ENCODE data around the gene DMRTA2. TPM values are rescaled to one million over a fixed set of nuclear protein-coding genes. Genes with fewer than 3 reads are reported as not detected.

The DMRTA2 gene
- total and polyA plus RNA-seq, 2 of the 4 experiments (the other 2 are of a cell fraction), result 0.02 TPM; not detected in 1

- BruUV-seq (replicated peaks), result no TSS peak
- Histone ChIP-seq H2AFZ (replicated peaks; ENCODE audit: low read length, poor library complexity) (peak overlapping the region; percentile 67), H3K23ac (ENCODE audit: low read depth, low read length) (no peak overlapping the region), H2BK15ac (ENCODE audit: low read depth, low read length) (no peak overlapping the region), H3K4me2 (ENCODE audit: low read depth, low read length) (no peak overlapping the region), H2BK120ac (ENCODE audit: low read depth, low read length) (no peak overlapping the region), H4K91ac (ENCODE audit: insufficient read depth, low read depth, low read length) (no peak overlapping the region), H3K9ac (ENCODE audit: low read depth, low read length) (no peak overlapping the region), H3K18ac (ENCODE audit: low read depth, low read length) (no peak overlapping the region), H3K27me3 (ENCODE audit: control insufficient read depth, insufficient read depth, low read length) (peaks cover 94% of the 10 kb centered on the region), H3K56ac (ENCODE audit: extremely low read depth, insufficient read depth, low read length) (no peak overlapping the region), H2BK20ac (ENCODE audit: low read depth, low read length) (no peak overlapping the region), H3K4ac (ENCODE audit: low read depth, low read length) (no peak overlapping the region), H3K14ac (replicated peaks; ENCODE audit: low read depth, low read length) (no peak overlapping the region), H4K8ac (ENCODE audit: low read depth in 2 of 2, low read length in 2 of 2) (no peak overlapping the region), H4K20me1 (ENCODE audit: insufficient read depth, low read length) (no peaks in the 10 kb centered on the region), H3K4me3 (ENCODE audit: insufficient read depth, low read depth, low read length) (no peak overlapping the region), H3K36me3 (ENCODE audit: control insufficient read depth, insufficient read depth, low read length) (no peaks in the 10 kb centered on the region), H3K27ac (ENCODE audit: insufficient read depth, low read length) (no peak overlapping the region), H4K5ac (ENCODE audit: low read depth, low read length) (no peak overlapping the region), H2BK5ac (ENCODE audit: low read depth, low read length, poor library complexity, severe bottlenecking) (no peak overlapping the region), H3K9me3 (ENCODE audit: control insufficient read depth, insufficient read depth, low read length) (peaks cover 3% of the 10 kb centered on the region; the same call in 1 of the 2 replicates), H3K9me1 (ENCODE audit: insufficient read depth, low read length) (no peaks in the 10 kb centered on the region), H3K79me1 (ENCODE audit: low read depth in 1 of 2, low read length in 2 of 2) (no peaks in the 10 kb centered on the region), H3K4me1 (ENCODE audit: control insufficient read depth, insufficient read depth, low read length) (peaks cover 2% of the 10 kb centered on the region; the same call in 1 of the 2 replicates), H2AK9ac (replicated peaks; ENCODE audit: low read depth, low read length, poor library complexity) (no peak overlapping the region), H2AK5ac (ENCODE audit: low read depth, low read length) (no peak overlapping the region)
- dilution Hi-C loops (cut with HindIII; ENCODE audit: low sequenced_read_pairs, unreplicated experiment), result no loop called here
- 3% methylated on average over 6 of the region's 23 CpGs; no CpG with 5 or more reads in 1 of the 2 experiments for WGBS, 2 experiments (ENCODE audit: extremely low coverage in 2 of 2, insufficient read length in 1 of 2)
- ATAC-seq (ENCODE audit: low read depth) (no peak), DNase-seq (no peak)
- CTCF ChIA-PET, result no interaction called here
- no peak for TF ChIP-seq CTCF (conservative IDR thresholded peaks at IDR 0.05; ENCODE audit: low read depth, low read length)
- TF ChIP-seq MAZ (IDR thresholded peaks at IDR 0.05; ENCODE audit: borderline replicate concordance, low read depth, low read length), result no peak
- no peak for TF ChIP-seq CHD1 (IDR thresholded peaks at IDR 0.05; ENCODE audit: low read depth, low read length)
- POLR2A ChIA-PET (ENCODE audit: unreplicated experiment), result interaction anchor here (0.6 kb wide), 1 partner anchor 109 kb away, joined by 5 read pairs; no protein-coding TSS in a partner anchor
- in situ Hi-C loops (cut with MboI; ENCODE audit: low sequenced_read_pairs), result no loop called here
- intact Hi-C loops (cut with micrococcal nuclease), result no loop called here
Observed at GRCh38 chr1:50417507-50417906, 5.7 kb downstream of the DMRTA2 start.

Data from IMR-90 (cell line).